Iris pigment epithelial cell (primary cell): ENCODE results near the gene MAN2B2.

Experiments
- DNase-seq: peaks from one replicate; pipeline ENCODE4 v3.0.0-alpha.2; 2011; ENCODE audit warnings: low read depth

Gene MAN2B2

GRCh38 chr4:6574747-6575502 is at the start of gene MAN2B2:
Gene MAN2B2 (plus strand): TSS chr4:6575189. CDS start chr4:6575211, 22 bp downstream.
- DNase-seq = peak; percentile 69

- DNase-seq = no peak
These were observed 49.5 kb upstream of the MAN2B2 start for GRCh38 chr4:6525474-6525873.

GRCh38 chr4:6526156-6526555 is 48.8 kb upstream of the MAN2B2 start:
- DNase-seq = no peak

GRCh38 chr4:6526671-6527091 is 48.3 kb upstream of the MAN2B2 start:
- no peak for DNase-seq

- DNase-seq = no peak
These were observed 47.7 kb upstream of the MAN2B2 start for GRCh38 chr4:6527259-6527658.

GRCh38 chr4:6527683-6528595 is 47.0 kb upstream of the MAN2B2 start:
- DNase-seq = no peak

GRCh38 chr4:6529021-6529420 is 46.0 kb upstream of the MAN2B2 start:
- no peak for DNase-seq

- no peak for DNase-seq
These were observed 44.7 kb upstream of the MAN2B2 start for GRCh38 chr4:6530301-6530700.

GRCh38 chr4:6530964-6531363 is 44.0 kb upstream of the MAN2B2 start:
- DNase-seq = no peak

- DNase-seq = no peak
These were observed 42.9 kb upstream of the MAN2B2 start for GRCh38 chr4:6532102-6532501.

GRCh38 chr4:6532658-6533057 is 42.3 kb upstream of the MAN2B2 start:
- DNase-seq = no peak

- no peak for DNase-seq
These were observed 40.9 kb upstream of the MAN2B2 start for GRCh38 chr4:6534050-6534449.

- DNase-seq = no peak
These were observed 40.2 kb upstream of the MAN2B2 start for GRCh38 chr4:6534618-6535328.

- DNase-seq = no peak
These were observed 39.7 kb upstream of the MAN2B2 start for GRCh38 chr4:6535329-6535692.

- DNase-seq = no peak
These were observed 39.3 kb upstream of the MAN2B2 start for GRCh38 chr4:6535706-6536105.

- DNase-seq = no peak
These were observed 36.9 kb upstream of the MAN2B2 start for GRCh38 chr4:6538111-6538510.

- no peak for DNase-seq
These were observed 36.4 kb upstream of the MAN2B2 start for GRCh38 chr4:6538575-6538974.

- DNase-seq = no peak
These were observed 35.8 kb upstream of the MAN2B2 start for GRCh38 chr4:6539009-6539764.

GRCh38 chr4:6540879-6541278 is 34.1 kb upstream of the MAN2B2 start:
- DNase-seq = no peak

- no peak for DNase-seq
These were observed 33.2 kb upstream of the MAN2B2 start for GRCh38 chr4:6541789-6542188.

- no peak for DNase-seq
These were observed 32.0 kb upstream of the MAN2B2 start for GRCh38 chr4:6542951-6543350.

GRCh38 chr4:6546091-6546490 is 28.9 kb upstream of the MAN2B2 start:
- no peak for DNase-seq
